Glomerular endothelial cell (primary cell): ENCODE data around the gene LAMA1. TPM values are rescaled to one million over a fixed set of nuclear protein-coding genes. Genes with fewer than 3 reads are reported as not detected.
"Not testable (repeated sequence)": the region's sequence is repeated elsewhere in the genome, so short reads cannot be mapped to it uniquely, and the experiment has no call there.

Source experiments
- DNase-seq: peaks from one replicate; pipeline ENCODE4 v3.0.0-alpha.2; 2011; ENCODE audit warnings: low read depth, low spot score; ENCODE audit errors: extremely low read depth
- total RNA-seq: library from RNA; depleted of rRNA; stranded (reverse); fragments of >200 nt; gene quantifications from 2 replicates; pipeline ENCODE4 v1.2.3, GENCODE V29; 2015

Gene LAMA1
- total RNA-seq, result 2.5 and 3.1 TPM in 2 replicates

- no peak for DNase-seq
Observed at GRCh38 chr18:7117390-7118355, at the start of gene LAMA1. LAMA1 (minus strand) TSS chr18:7117797; CDS start chr18:7117720, 77 bp downstream.

- no peak for DNase-seq
Observed at GRCh38 chr18:7165846-7166393, 48.3 kb upstream of the LAMA1 start.

- no peak for DNase-seq
Observed at GRCh38 chr18:7164323-7165004, 46.9 kb upstream of the LAMA1 start.

GRCh38 chr18:7158216-7158615 is 40.6 kb upstream of the LAMA1 start:
- DNase-seq, result no peak

- no peak for DNase-seq
Observed at GRCh38 chr18:7157760-7158159, 40.2 kb upstream of the LAMA1 start.

GRCh38 chr18:7155887-7156286 is 38.3 kb upstream of the LAMA1 start:
- no peak for DNase-seq

GRCh38 chr18:7155092-7155491 is 37.5 kb upstream of the LAMA1 start:
- DNase-seq, result no peak

GRCh38 chr18:7152440-7152839 is 34.8 kb upstream of the LAMA1 start:
- no peak for DNase-seq

- DNase-seq, result no peak
Observed at GRCh38 chr18:7147399-7147798, 29.8 kb upstream of the LAMA1 start.

- DNase-seq, result no peak
Observed at GRCh38 chr18:7146067-7146466, 28.5 kb upstream of the LAMA1 start.

- not testable (repeated sequence) for DNase-seq
Observed at GRCh38 chr18:7144921-7145320, 27.3 kb upstream of the LAMA1 start.

- DNase-seq, result no peak
Observed at GRCh38 chr18:7141287-7141686, 23.7 kb upstream of the LAMA1 start.

- no peak for DNase-seq
Observed at GRCh38 chr18:7139409-7139808, 21.8 kb upstream of the LAMA1 start.

GRCh38 chr18:7133181-7133580 is 15.6 kb upstream of the LAMA1 start:
- DNase-seq, result no peak

- DNase-seq, result no peak
Observed at GRCh38 chr18:7132356-7133150, 15.0 kb upstream of the LAMA1 start.

GRCh38 chr18:7122376-7122775 is 4.8 kb upstream of the LAMA1 start:
- no peak for DNase-seq

- no peak for DNase-seq
Observed at GRCh38 chr18:7116792-7117389, 706 bp downstream of the LAMA1 start.

- no peak for DNase-seq
Observed at GRCh38 chr18:7116001-7116730, 1.4 kb downstream of the LAMA1 start.

GRCh38 chr18:7112936-7113335 is 4.7 kb downstream of the LAMA1 start:
- no peak for DNase-seq

- no peak for DNase-seq
Observed at GRCh38 chr18:7111134-7111533, 6.5 kb downstream of the LAMA1 start.
